ENCODE results near the gene BAHCC1.

The BAHCC1 gene

DNA sequence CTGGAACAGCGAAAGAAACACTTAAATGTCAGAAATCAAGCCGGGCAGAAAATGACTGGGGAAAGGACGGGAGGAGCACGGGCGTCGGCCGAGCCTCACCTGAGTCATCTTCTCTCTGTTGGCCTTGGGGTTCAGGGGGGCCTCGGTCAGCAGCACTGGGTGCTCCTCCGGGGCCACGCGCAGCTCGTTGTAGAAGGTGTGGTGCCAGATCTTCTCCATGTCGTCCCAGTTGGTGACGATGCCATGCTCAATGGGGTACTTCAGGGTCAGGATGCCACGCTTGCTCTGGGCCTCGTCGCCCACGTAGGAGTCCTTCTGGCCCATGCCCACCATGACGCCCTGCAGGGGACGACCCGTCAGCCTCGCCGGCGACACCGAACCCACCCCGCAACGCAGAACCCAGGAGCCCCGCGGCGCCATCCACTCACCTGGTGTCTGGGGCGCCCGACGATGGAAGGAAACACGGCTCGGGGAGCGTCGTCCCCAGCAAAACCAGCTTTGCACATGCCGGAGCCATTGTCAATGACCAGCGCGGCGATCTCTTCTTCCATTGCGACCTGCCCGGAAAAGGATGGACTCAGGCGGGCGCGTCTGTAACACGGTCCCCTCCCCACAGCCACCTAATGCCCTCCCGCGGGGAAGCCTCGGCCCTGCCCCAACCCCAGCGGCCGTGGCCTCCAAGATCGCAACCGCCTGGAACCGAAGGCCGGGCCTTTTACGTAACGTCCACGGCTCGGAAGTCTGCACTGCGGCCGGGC lies 116.7 kb downstream of the BAHCC1 start:
- H3K4me1 ChIP-seq (ENCODE audit: insufficient read depth, low read length, poor library complexity, severe bottlenecking): peaks cover 40% of the 10 kb centered on the region
- peak overlapping the region; percentile 84 for H3K4me2 ChIP-seq (ENCODE audit: low read depth, low read length, poor library complexity, severe bottlenecking)
- H3K9ac ChIP-seq (ENCODE audit: low read depth, low read length, poor library complexity, severe bottlenecking): peak overlapping the region; percentile 100
- TF ChIP-seq EZH2phosphoT487 (IDR thresholded peaks at IDR 0.05; ENCODE audit: borderline replicate concordance): no peak
- TF ChIP-seq, protein P1, sequence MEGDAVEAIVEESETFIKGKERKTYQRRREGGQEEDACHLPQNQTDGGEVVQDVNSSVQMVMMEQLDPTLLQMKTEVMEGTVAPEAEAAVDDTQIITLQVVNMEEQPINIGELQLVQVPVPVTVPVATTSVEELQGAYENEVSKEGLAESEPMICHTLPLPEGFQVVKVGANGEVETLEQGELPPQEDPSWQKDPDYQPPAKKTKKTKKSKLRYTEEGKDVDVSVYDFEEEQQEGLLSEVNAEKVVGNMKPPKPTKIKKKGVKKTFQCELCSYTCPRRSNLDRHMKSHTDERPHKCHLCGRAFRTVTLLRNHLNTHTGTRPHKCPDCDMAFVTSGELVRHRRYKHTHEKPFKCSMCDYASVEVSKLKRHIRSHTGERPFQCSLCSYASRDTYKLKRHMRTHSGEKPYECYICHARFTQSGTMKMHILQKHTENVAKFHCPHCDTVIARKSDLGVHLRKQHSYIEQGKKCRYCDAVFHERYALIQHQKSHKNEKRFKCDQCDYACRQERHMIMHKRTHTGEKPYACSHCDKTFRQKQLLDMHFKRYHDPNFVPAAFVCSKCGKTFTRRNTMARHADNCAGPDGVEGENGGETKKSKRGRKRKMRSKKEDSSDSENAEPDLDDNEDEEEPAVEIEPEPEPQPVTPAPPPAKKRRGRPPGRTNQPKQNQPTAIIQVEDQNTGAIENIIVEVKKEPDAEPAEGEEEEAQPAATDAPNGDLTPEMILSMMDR (conservative IDR thresholded peaks at IDR 0.05; ENCODE audit: low read length): no peak
- peaks cover 18% of the 10 kb centered on the region for H3F3A ChIP-seq (ENCODE audit: low read depth)
- H3K9me2 ChIP-seq (replicated peaks; ENCODE audit: low read depth, low read length): no peaks in the 10 kb centered on the region
- no peak overlapping the region for H2AFZ ChIP-seq (ENCODE audit: low read length)
- no peaks in the 10 kb centered on the region for H3K9me3 ChIP-seq (ENCODE audit: insufficient read depth, low read depth, low read length)
- peaks cover 39% of the 10 kb centered on the region for H3K36me3 ChIP-seq (ENCODE audit: insufficient read depth, low read length)
- H3K27me3 ChIP-seq (ENCODE audit: insufficient read depth, low read length, poor library complexity, severe bottlenecking): peaks cover 30% of the 10 kb centered on the region
- H4K20me1 ChIP-seq (ENCODE audit: insufficient read depth, low read length, poor library complexity, severe bottlenecking): peaks cover 67% of the 10 kb centered on the region
- H3K79me2 ChIP-seq (ENCODE audit: insufficient read depth, low read length): peaks cover 90% of the 10 kb centered on the region
- H3K4me3 ChIP-seq (ENCODE audit: low read length, poor library complexity, severe bottlenecking): peak overlapping the region; percentile 97

DNA sequence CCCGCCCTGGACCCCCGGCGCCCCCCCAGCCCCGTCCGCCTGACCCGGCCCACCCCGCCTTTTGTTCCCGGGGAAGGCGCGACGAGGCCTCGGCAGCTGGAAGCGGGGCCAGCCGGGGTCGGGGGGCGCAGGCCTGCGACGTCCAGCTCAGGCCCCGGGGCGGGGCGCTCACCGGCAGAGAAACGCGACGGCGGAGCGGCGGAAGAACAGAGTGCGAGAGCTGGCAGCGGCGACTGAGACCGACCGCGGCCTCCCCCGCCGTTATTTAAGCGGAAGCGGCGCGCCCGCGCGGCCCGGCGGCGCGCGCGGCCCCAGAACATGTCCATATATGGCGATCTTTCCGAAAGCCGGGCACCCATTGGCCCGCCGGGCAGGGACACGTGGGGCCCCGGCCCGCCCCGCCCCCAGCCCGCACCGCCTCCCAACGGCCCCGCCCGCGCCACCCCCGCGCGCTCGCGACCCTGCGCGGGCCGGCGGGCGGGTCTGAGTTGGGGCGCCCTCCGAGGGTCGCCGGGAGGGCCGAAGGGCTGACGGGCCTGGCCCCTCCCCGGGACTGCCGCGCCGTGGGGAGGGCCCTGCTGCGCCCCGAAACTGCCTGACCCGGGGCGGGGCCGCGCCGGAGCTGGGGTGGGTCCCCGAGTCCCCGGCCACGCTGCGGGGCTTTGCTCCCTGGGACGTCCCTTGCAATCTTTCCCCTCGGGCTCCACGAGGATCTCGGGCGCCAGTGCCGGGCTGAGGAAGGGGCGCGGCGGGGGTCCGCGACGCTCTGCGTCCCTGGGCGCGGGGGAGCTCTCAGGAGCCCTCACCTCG lies 117.5 kb downstream of the BAHCC1 start, which contains the start of gene ACTG1:
TSS of gene ACTG1 (minus strand) at position 238 of the 810 bp plus-strand sequence. CDS start 445 bp downstream, outside the sequence.
- peaks cover 14% of the 10 kb centered on the region for H3F3A ChIP-seq (ENCODE audit: low read depth)
- peaks cover 30% of the 10 kb centered on the region for H3K27me3 ChIP-seq (ENCODE audit: insufficient read depth, low read length, poor library complexity, severe bottlenecking)
- H3K4me3 ChIP-seq (ENCODE audit: low read length, poor library complexity, severe bottlenecking): peak within 1 kb of the TSS; percentile 97
- H3K9me2 ChIP-seq (replicated peaks; ENCODE audit: low read depth, low read length): no peaks in the 10 kb centered on the region
- peaks cover 69% of the 10 kb centered on the region for H4K20me1 ChIP-seq (ENCODE audit: insufficient read depth, low read length, poor library complexity, severe bottlenecking)
- peak within 1 kb of the TSS; percentile 84 for H3K4me2 ChIP-seq (ENCODE audit: low read depth, low read length, poor library complexity, severe bottlenecking)
- TF ChIP-seq EZH2phosphoT487 (IDR thresholded peaks at IDR 0.05; ENCODE audit: borderline replicate concordance): no peak
- TF ChIP-seq, protein P1 (conservative IDR thresholded peaks at IDR 0.05; ENCODE audit: low read length): no peak
- H3K79me2 ChIP-seq (ENCODE audit: insufficient read depth, low read length): peaks cover 93% of the 10 kb centered on the region
- H3K4me1 ChIP-seq (ENCODE audit: insufficient read depth, low read length, poor library complexity, severe bottlenecking): peaks cover 44% of the 10 kb centered on the region
- peak within 1 kb of the TSS; percentile 100 for H3K9ac ChIP-seq (ENCODE audit: low read depth, low read length, poor library complexity, severe bottlenecking)
- H3K9me3 ChIP-seq (ENCODE audit: insufficient read depth, low read depth, low read length): no peaks in the 10 kb centered on the region
- H3K36me3 ChIP-seq (ENCODE audit: insufficient read depth, low read length): peaks cover 39% of the 10 kb centered on the region
- no peak within 1 kb of the TSS for H2AFZ ChIP-seq (ENCODE audit: low read length)

DNA sequence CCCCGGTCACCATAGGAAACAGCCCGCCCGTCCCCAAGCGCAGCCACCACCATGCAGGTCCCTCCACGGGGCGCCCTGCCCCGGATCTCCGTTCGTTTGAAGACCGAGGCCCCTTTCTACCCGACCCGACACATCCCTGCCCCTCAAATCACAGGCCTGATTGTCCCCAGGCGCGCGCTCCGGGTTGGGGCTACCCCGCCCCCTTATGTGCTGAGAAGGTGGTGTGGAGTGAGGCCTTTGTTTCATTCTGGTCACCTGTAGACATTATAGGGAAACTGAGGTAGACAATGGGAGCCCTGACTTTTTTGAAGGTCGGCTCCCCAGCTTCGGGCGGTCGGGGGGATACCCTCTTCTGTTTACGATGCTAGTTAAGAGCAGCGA lies 118.1 kb downstream of the BAHCC1 start:
- Histone ChIP-seq H3K27me3 (ENCODE audit: insufficient read depth, low read length, poor library complexity, severe bottlenecking) (peaks cover 30% of the 10 kb centered on the region), H3K9ac (ENCODE audit: low read depth, low read length, poor library complexity, severe bottlenecking) (peak overlapping the region; percentile 95), H2AFZ (ENCODE audit: low read length) (no peak overlapping the region), H3K9me3 (ENCODE audit: insufficient read depth, low read depth, low read length) (no peaks in the 10 kb centered on the region), H3F3A (ENCODE audit: low read depth) (peaks cover 12% of the 10 kb centered on the region), H3K36me3 (ENCODE audit: insufficient read depth, low read length) (peaks cover 39% of the 10 kb centered on the region), H3K9me2 (replicated peaks; ENCODE audit: low read depth, low read length) (no peaks in the 10 kb centered on the region), H4K20me1 (ENCODE audit: insufficient read depth, low read length, poor library complexity, severe bottlenecking) (peaks cover 69% of the 10 kb centered on the region), H3K4me2 (ENCODE audit: low read depth, low read length, poor library complexity, severe bottlenecking) (peak overlapping the region; percentile 71), H3K4me1 (ENCODE audit: insufficient read depth, low read length, poor library complexity, severe bottlenecking) (peaks cover 47% of the 10 kb centered on the region), H3K4me3 (ENCODE audit: low read length, poor library complexity, severe bottlenecking) (peak overlapping the region; percentile 76), H3K79me2 (ENCODE audit: insufficient read depth, low read length) (peaks cover 92% of the 10 kb centered on the region)
- TF ChIP-seq, protein P1 (conservative IDR thresholded peaks at IDR 0.05; ENCODE audit: low read length): no peak
- TF ChIP-seq EZH2phosphoT487 (IDR thresholded peaks at IDR 0.05; ENCODE audit: borderline replicate concordance): no peak
